Immature natural killer cell (primary cell): Measurements from ENCODE around the gene TOP3A. TPM values are rescaled to one million over a fixed set of nuclear protein-coding genes. Genes with fewer than 3 reads are reported as not detected.

ENCODE experiments used
- DNase-seq, 3 donors: peaks; one replicate each; pipeline ENCODE4 v3.0.0; 2022; ENCODE audit warnings: mixed read lengths in 1 of 3
- H3K27ac Mint-ChIP-seq, 6 donors: one replicate each; pipeline ENCODE4 v1.8.0; 2020; ENCODE audit warnings: mixed read lengths in 6 of 6, mild to moderate bottlenecking in 5 of 6, inconsistent platforms in 4 of 6, moderate library complexity in 3 of 6
- H3K27me3 Mint-ChIP-seq, 3 donors: one replicate each; pipeline ENCODE4 v1.8.0; 2020 to 2021; ENCODE audit warnings: low read depth in 3 of 3, mild to moderate bottlenecking in 3 of 3, mixed read lengths in 3 of 3, moderate library complexity in 3 of 3, inconsistent platforms in 1 of 3
- H3K36me3 Mint-ChIP-seq, 3 donors: one replicate each; pipeline ENCODE4 v1.8.0; 2020; ENCODE audit warnings: mixed read lengths in 3 of 3, inconsistent platforms in 2 of 3, mild to moderate bottlenecking in 2 of 3
- H3K4me1 Mint-ChIP-seq, 2 donors: one replicate each; pipeline ENCODE4 v1.8.0; 2020; ENCODE audit warnings: inconsistent platforms in 2 of 2, mild to moderate bottlenecking in 2 of 2, mixed read lengths in 2 of 2, moderate library complexity in 1 of 2
- H3K4me3 Mint-ChIP-seq, 5 donors: one replicate each; pipeline ENCODE4 v1.8.0; 2020; ENCODE audit warnings: mild to moderate bottlenecking in 5 of 5, mixed read lengths in 5 of 5, inconsistent platforms in 3 of 5, moderate library complexity in 3 of 5
- H3K9me3 Mint-ChIP-seq, 6 donors: one replicate each; pipeline ENCODE4 v1.8.0; 2020; ENCODE audit warnings: mild to moderate bottlenecking in 6 of 6, mixed read lengths in 6 of 6, inconsistent platforms in 4 of 6, moderate library complexity in 3 of 6
- polyA plus RNA-seq, 3 donors: library from polyadenylated mRNA; unstranded; fragments of 300-500 nt; fragmentation: Illumina TruSeq; gene quantifications; one replicate each; pipeline ENCODE4 v1.2.3, GENCODE V29; 2021

TOP3A gene
- polyA plus RNA-seq, 3 donors from 2014 or later = 4.8 to 32.7 (median 15.2) TPM

GRCh38 chr17:18225121-18225641 lies 89.6 kb downstream of the TOP3A start, which contains the start of gene LLGL1:
Gene LLGL1, plus strand, starts transcription at chr17:18225635. Its CDS starts 48 bp downstream, at chr17:18225683.
- Mint-ChIP-seq H3K4me1 (peaks cover 27 to 30% of the 10 kb centered on the region in 2 donors), H3K27ac (peak within 1 kb of the TSS; percentile 96 to 99 (median 98)), H3K27me3 (no peaks in the 10 kb centered on the region), H3K4me3 (peak within 1 kb of the TSS; percentile 96 to 100 (median 98)), H3K9me3 (no peaks in the 10 kb centered on the region), H3K36me3 (no peaks in the 10 kb centered on the region)
- peak; percentile 95 to 96 (median 95) for DNase-seq

GRCh38 chr17:18224387-18225120 lies 90.2 kb downstream of the TOP3A start:
- no peaks in the 10 kb centered on the region for H3K27me3 Mint-ChIP-seq
- no peaks in the 10 kb centered on the region for H3K9me3 Mint-ChIP-seq
- peak overlapping the region; percentile 24 to 68 (median 57) for H3K4me3 Mint-ChIP-seq
- H3K4me1 Mint-ChIP-seq = peaks cover 27 to 29% of the 10 kb centered on the region in 2 donors
- peak overlapping the region in 2 of 6 donors; percentile 4 to 59 for H3K27ac Mint-ChIP-seq
- H3K36me3 Mint-ChIP-seq = no peaks in the 10 kb centered on the region
- no peak for DNase-seq

- DNase-seq = no peak
- no peaks in the 10 kb centered on the region for H3K9me3 Mint-ChIP-seq
- H3K27me3 Mint-ChIP-seq = no peaks in the 10 kb centered on the region
- peaks cover 27 to 29% of the 10 kb centered on the region in 2 donors for H3K4me1 Mint-ChIP-seq
- no peaks in the 10 kb centered on the region for H3K36me3 Mint-ChIP-seq
- H3K27ac Mint-ChIP-seq = no peak overlapping the region
- H3K4me3 Mint-ChIP-seq = no peak overlapping the region
Measured at GRCh38 chr17:18224053-18224386, 90.8 kb downstream of the TOP3A start.

Other genes with a start within 250 kb of the TOP3A start
- 10 to 100 TPM; 54.2 to 66.9 (median 59.3) TPM for gene DRG2, start 227.0 kb downstream of the TOP3A start, polyA plus RNA-seq
- under 1 TPM in 2 of 3 donors, not detected in 1; 0.13 to 0.29 TPM for gene MYO15A, start 206.2 kb downstream of the TOP3A start, polyA plus RNA-seq
- 100 to 1,000 TPM in 2 of 3 donors, 10 to 100 TPM in 1; 86.4 to 130 (median 102) TPM for gene ALKBH5, start 131.2 kb downstream of the TOP3A start, polyA plus RNA-seq
- 1 to 10 TPM in 2 of 3 donors, not detected in 1; 2.0 to 3.1 TPM for gene LLGL1, start 89.4 kb downstream of the TOP3A start, polyA plus RNA-seq
- 100 to 1,000 TPM in 1 of 3 donors, 10 to 100 TPM in 2; 77.7 to 164 (median 83.7) TPM for gene FLII, start 56.3 kb downstream of the TOP3A start, polyA plus RNA-seq
- gene MIEF2, start 54.3 kb downstream of the TOP3A start, polyA plus RNA-seq = 10 to 100 TPM; 14.9 to 20.1 (median 17.4) TPM
- 1 to 10 TPM in 2 of 3 donors, under 1 TPM in 1; 0.02 to 3.6 (median 1.5) TPM for gene SMCR8, start 299 bp upstream of the TOP3A start, polyA plus RNA-seq
- 10 to 100 TPM; 16.0 to 38.8 (median 29.1) TPM for gene SHMT1, start 48.6 kb upstream of the TOP3A start, polyA plus RNA-seq
- gene EVPLL, start 62.8 kb upstream of the TOP3A start, polyA plus RNA-seq = not detected
- 10 to 100 TPM; 15.0 to 23.7 (median 17.0) TPM for gene LGALS9C, start 161.8 kb upstream of the TOP3A start, polyA plus RNA-seq